ENCODE results near the gene RGS14. TPM values are rescaled to one million over a fixed set of nuclear protein-coding genes. Genes with fewer than 3 reads are reported as not detected.

Gene RGS14
- total RNA-seq, 1 experiment from 2014 or later: 22.6 TPM

DNA sequence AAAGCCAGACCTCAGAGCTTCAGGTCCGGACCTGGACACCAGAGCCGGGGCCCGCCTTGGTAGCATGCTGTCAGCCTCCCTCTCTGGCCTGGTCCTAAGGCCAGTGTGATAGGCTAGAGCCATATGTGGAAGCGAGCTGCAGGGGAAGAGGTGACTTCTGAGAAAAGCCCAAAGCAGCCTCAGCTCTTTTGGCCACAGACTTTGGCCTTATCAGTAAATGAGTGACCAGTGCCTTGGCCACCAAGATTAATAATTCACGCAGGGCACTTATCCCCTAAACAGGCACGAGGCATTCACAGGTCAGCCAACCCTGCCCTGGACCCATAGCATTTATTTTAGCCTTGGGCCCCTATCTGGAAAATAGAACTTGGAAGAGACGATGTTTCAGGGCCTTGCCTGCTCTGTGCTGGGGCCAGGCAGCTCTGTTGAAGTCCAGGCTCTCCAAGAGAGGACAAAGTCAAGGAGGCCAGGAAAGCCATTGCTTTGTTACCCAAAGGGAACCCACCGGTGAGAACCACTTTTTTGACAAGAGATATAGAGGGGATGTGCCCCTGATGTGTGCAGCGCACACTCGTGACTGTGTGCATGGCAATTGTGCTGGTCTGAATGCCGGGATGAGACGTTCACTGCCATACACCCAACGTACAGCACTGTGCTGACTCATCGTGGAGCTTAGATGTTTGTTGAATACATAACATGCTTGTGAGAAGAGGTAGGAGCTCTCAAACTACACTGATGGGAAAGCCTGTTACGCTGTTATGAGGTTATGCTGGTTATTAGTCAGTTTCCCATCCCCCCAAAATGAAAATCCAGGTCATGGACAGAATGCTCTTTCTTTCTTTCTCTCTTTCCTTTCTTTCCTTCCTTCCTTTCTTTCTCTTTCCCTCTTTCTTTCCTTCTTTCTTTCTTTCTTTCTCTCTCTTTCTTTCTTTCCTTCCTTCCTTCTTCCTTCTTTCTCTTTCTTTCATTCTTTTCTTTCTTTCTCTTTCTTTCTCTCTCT lies 21.5 kb downstream of the RGS14 start:
- H3K27ac ChIP-seq (ENCODE audit: low read length): no peak overlapping the region

DNA sequence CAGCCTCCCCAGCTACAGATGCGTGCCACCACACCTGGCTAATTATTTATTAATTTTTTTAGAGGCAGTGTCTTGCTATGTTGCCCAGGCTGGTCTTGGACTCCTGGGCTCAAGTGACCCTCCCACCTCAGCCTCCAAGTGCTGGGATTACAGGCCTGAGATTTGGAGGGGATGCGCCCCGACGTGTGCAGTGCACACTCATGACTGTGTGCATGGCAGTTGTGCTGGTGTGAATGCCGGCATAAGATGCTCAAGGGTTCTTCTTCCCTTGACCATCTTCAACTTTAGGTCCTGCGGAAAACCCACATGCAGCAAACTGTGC lies 23.0 kb downstream of the RGS14 start:
- DNase-seq: no peak
- Histone ChIP-seq H3K4me3 (ENCODE audit: low read length) (no peak overlapping the region), H3K4me1 (ENCODE audit: low read length) (peaks cover 5% of the 10 kb centered on the region), H2AFZ (ENCODE audit: low read length) (no peak overlapping the region), H3K27ac (ENCODE audit: low read length) (no peak overlapping the region), H3K9me2 (replicated peaks; ENCODE audit: insufficient read depth, low read length) (no peaks in the 10 kb centered on the region), H4K20me1 (ENCODE audit: insufficient read depth, low read depth, low read length) (no peaks in the 10 kb centered on the region), H3K9me3 (ENCODE audit: low read length) (no peaks in the 10 kb centered on the region), H3K9ac (ENCODE audit: low read length) (no peak overlapping the region), H3K27me3 (ENCODE audit: low read length) (no peaks in the 10 kb centered on the region), H3K79me2 (ENCODE audit: low read length) (no peaks in the 10 kb centered on the region), H3K4me2 (ENCODE audit: low read depth, low read length, poor library complexity, severe bottlenecking) (no peak overlapping the region), H3K36me3 (ENCODE audit: insufficient read depth, low read length) (no peaks in the 10 kb centered on the region)

More for the DNA sequence above, 21.5 kb downstream of the RGS14 start:
- Histone ChIP-seq H4K20me1 (ENCODE audit: insufficient read depth, low read depth, low read length) (no peaks in the 10 kb centered on the region), H3K27me3 (ENCODE audit: low read length) (no peaks in the 10 kb centered on the region), H3K4me1 (ENCODE audit: low read length) (peaks cover 5% of the 10 kb centered on the region), H3K4me3 (ENCODE audit: low read length) (no peak overlapping the region), H3K79me2 (ENCODE audit: low read length) (no peaks in the 10 kb centered on the region), H3K4me2 (ENCODE audit: low read depth, low read length, poor library complexity, severe bottlenecking) (no peak overlapping the region), H3K36me3 (ENCODE audit: insufficient read depth, low read length) (no peaks in the 10 kb centered on the region), H2AFZ (ENCODE audit: low read length) (no peak overlapping the region), H3K9ac (ENCODE audit: low read length) (no peak overlapping the region), H3K9me3 (ENCODE audit: low read length) (no peaks in the 10 kb centered on the region), H3K9me2 (replicated peaks; ENCODE audit: insufficient read depth, low read length) (no peaks in the 10 kb centered on the region)
- no peak for DNase-seq

DNA sequence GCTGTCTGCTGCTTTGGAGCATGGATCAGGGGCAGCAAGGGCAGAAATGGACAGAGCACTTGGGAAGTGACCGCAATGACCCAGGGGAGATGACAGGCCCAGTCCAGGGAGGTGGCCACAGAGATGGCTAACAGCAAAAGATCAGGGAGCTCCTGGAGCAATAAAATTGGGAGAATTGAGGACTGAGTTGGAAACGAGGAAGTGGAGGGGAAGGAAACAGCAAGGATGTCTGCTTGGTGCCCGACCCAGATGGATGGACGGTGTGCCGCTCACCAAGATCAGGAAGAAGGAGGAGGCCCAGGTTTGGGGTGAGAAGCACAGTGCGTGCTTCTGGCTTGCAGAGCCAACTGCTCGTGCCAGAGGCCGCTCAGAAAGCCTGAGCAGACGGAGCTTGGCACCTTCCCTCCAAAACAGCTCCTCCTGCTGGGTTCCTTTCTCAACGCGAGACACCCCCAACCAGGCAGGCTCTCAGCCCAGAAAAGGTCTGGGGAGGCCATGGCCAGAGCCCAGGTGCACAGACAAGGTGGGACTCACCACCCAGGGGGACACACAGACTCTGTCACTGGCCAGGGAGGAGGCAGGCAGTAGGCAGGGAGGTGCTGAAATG lies 24.8 kb downstream of the RGS14 start:
- H3K79me2 ChIP-seq (ENCODE audit: low read length): no peaks in the 10 kb centered on the region
- no peaks in the 10 kb centered on the region for H3K9me2 ChIP-seq (replicated peaks; ENCODE audit: insufficient read depth, low read length)
- no peaks in the 10 kb centered on the region for H4K20me1 ChIP-seq (ENCODE audit: insufficient read depth, low read depth, low read length)
- no peak overlapping the region for H3K4me3 ChIP-seq (ENCODE audit: low read length)
- H3K27ac ChIP-seq (ENCODE audit: low read length): no peak overlapping the region
- peak; percentile 76 for DNase-seq
- H3K9ac ChIP-seq (ENCODE audit: low read length): no peak overlapping the region
- peaks cover 9% of the 10 kb centered on the region for H3K4me1 ChIP-seq (ENCODE audit: low read length)
- no peak overlapping the region for H3K4me2 ChIP-seq (ENCODE audit: low read depth, low read length, poor library complexity, severe bottlenecking)
- no peak overlapping the region for H2AFZ ChIP-seq (ENCODE audit: low read length)
- no peaks in the 10 kb centered on the region for H3K9me3 ChIP-seq (ENCODE audit: low read length)
- no peaks in the 10 kb centered on the region for H3K27me3 ChIP-seq (ENCODE audit: low read length)
- H3K36me3 ChIP-seq (ENCODE audit: insufficient read depth, low read length): no peaks in the 10 kb centered on the region

DNA sequence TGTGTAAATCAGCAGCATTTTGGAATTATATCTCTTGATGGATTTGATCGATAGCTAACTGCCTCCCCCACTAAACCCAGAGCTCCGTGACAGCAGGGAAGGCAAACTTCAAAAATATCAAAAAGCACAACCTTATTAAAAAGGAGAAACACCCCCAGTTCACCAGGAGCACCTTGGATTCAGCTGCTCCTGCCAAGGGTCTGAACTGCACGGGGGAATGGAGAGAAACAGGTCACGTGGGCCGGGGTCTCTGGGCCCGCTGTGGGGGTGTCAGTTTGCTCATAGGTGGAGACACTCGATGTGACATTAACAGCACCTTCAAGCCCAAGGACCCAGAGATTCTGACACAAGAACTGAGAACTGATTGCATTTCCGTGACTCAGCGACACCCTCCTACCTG lies 25.5 kb downstream of the RGS14 start:
- Histone ChIP-seq H3K9ac (ENCODE audit: low read length) (no peak overlapping the region), H3K9me2 (replicated peaks; ENCODE audit: insufficient read depth, low read length) (no peaks in the 10 kb centered on the region), H4K20me1 (ENCODE audit: insufficient read depth, low read depth, low read length) (no peaks in the 10 kb centered on the region), H3K27me3 (ENCODE audit: low read length) (no peaks in the 10 kb centered on the region), H2AFZ (ENCODE audit: low read length) (no peak overlapping the region), H3K79me2 (ENCODE audit: low read length) (no peaks in the 10 kb centered on the region), H3K4me1 (ENCODE audit: low read length) (peaks cover 15% of the 10 kb centered on the region), H3K27ac (ENCODE audit: low read length) (no peak overlapping the region), H3K4me2 (ENCODE audit: low read depth, low read length, poor library complexity, severe bottlenecking) (no peak overlapping the region), H3K36me3 (ENCODE audit: insufficient read depth, low read length) (no peaks in the 10 kb centered on the region), H3K4me3 (ENCODE audit: low read length) (no peak overlapping the region), H3K9me3 (ENCODE audit: low read length) (no peaks in the 10 kb centered on the region)
- DNase-seq: no peak

- H3K9me2 ChIP-seq (replicated peaks; ENCODE audit: insufficient read depth, low read length): no peaks in the 10 kb centered on the region
- H3K27ac ChIP-seq (ENCODE audit: low read length): no peak within 1 kb of the TSS
- no peaks in the 10 kb centered on the region for H4K20me1 ChIP-seq (ENCODE audit: insufficient read depth, low read depth, low read length)
- no peak within 1 kb of the TSS for H3K4me2 ChIP-seq (ENCODE audit: low read depth, low read length, poor library complexity, severe bottlenecking)
- peaks cover 25% of the 10 kb centered on the region for H3K4me1 ChIP-seq (ENCODE audit: low read length)
- no peaks in the 10 kb centered on the region for H3K27me3 ChIP-seq (ENCODE audit: low read length)
- H3K4me3 ChIP-seq (ENCODE audit: low read length): no peak within 1 kb of the TSS
- no peak for DNase-seq
- H3K36me3 ChIP-seq (ENCODE audit: insufficient read depth, low read length): no peaks in the 10 kb centered on the region
- H3K9me3 ChIP-seq (ENCODE audit: low read length): no peaks in the 10 kb centered on the region
- H2AFZ ChIP-seq (ENCODE audit: low read length): no peak within 1 kb of the TSS
- no peak within 1 kb of the TSS for H3K9ac ChIP-seq (ENCODE audit: low read length)
- H3K79me2 ChIP-seq (ENCODE audit: low read length): no peaks in the 10 kb centered on the region
Measured at GRCh38 chr5:177384134-177384533, 26.4 kb downstream of the RGS14 start, which contains the start of gene SLC34A1. Gene SLC34A1 (plus strand): TSS chr5:177384434. CDS start chr5:177385742, 1,308 bp downstream.

GRCh38 chr5:177385720-177386119 lies 28.0 kb downstream of the RGS14 start:
- no peak for DNase-seq
- Histone ChIP-seq H3K4me1 (ENCODE audit: low read length) (peaks cover 37% of the 10 kb centered on the region), H3K9ac (ENCODE audit: low read length) (no peak overlapping the region), H3K4me3 (ENCODE audit: low read length) (no peak overlapping the region), H4K20me1 (ENCODE audit: insufficient read depth, low read depth, low read length) (no peaks in the 10 kb centered on the region), H2AFZ (ENCODE audit: low read length) (no peak overlapping the region), H3K27ac (ENCODE audit: low read length) (no peak overlapping the region), H3K9me2 (replicated peaks; ENCODE audit: insufficient read depth, low read length) (no peaks in the 10 kb centered on the region), H3K79me2 (ENCODE audit: low read length) (no peaks in the 10 kb centered on the region), H3K4me2 (ENCODE audit: low read depth, low read length, poor library complexity, severe bottlenecking) (no peak overlapping the region), H3K36me3 (ENCODE audit: insufficient read depth, low read length) (no peaks in the 10 kb centered on the region), H3K27me3 (ENCODE audit: low read length) (no peaks in the 10 kb centered on the region), H3K9me3 (ENCODE audit: low read length) (no peaks in the 10 kb centered on the region)

GRCh38 chr5:177386542-177386941 lies 28.8 kb downstream of the RGS14 start:
- no peaks in the 10 kb centered on the region for H3K79me2 ChIP-seq (ENCODE audit: low read length)

GRCh38 chr5:177387405-177387804 lies 29.7 kb downstream of the RGS14 start:
- no peaks in the 10 kb centered on the region for H4K20me1 ChIP-seq (ENCODE audit: insufficient read depth, low read depth, low read length)
- peaks cover 32% of the 10 kb centered on the region for H3K4me1 ChIP-seq (ENCODE audit: low read length)

More at GRCh38 chr5:177386542-177386941, 28.8 kb downstream of the RGS14 start:
- Histone ChIP-seq H3K27me3 (ENCODE audit: low read length) (no peaks in the 10 kb centered on the region), H3K9ac (ENCODE audit: low read length) (no peak overlapping the region), H2AFZ (ENCODE audit: low read length) (no peak overlapping the region), H3K27ac (ENCODE audit: low read length) (no peak overlapping the region), H3K4me1 (ENCODE audit: low read length) (peaks cover 32% of the 10 kb centered on the region), H3K9me3 (ENCODE audit: low read length) (no peaks in the 10 kb centered on the region), H3K9me2 (replicated peaks; ENCODE audit: insufficient read depth, low read length) (no peaks in the 10 kb centered on the region), H3K36me3 (ENCODE audit: insufficient read depth, low read length) (no peaks in the 10 kb centered on the region), H3K4me2 (ENCODE audit: low read depth, low read length, poor library complexity, severe bottlenecking) (no peak overlapping the region), H4K20me1 (ENCODE audit: insufficient read depth, low read depth, low read length) (no peaks in the 10 kb centered on the region), H3K4me3 (ENCODE audit: low read length) (no peak overlapping the region)
- DNase-seq: no peak

More at GRCh38 chr5:177387405-177387804, 29.7 kb downstream of the RGS14 start:
- Histone ChIP-seq H3K4me2 (ENCODE audit: low read depth, low read length, poor library complexity, severe bottlenecking) (no peak overlapping the region), H3K27me3 (ENCODE audit: low read length) (no peaks in the 10 kb centered on the region), H2AFZ (ENCODE audit: low read length) (no peak overlapping the region), H3K79me2 (ENCODE audit: low read length) (no peaks in the 10 kb centered on the region), H3K27ac (ENCODE audit: low read length) (no peak overlapping the region), H3K36me3 (ENCODE audit: insufficient read depth, low read length) (no peaks in the 10 kb centered on the region), H3K9me3 (ENCODE audit: low read length) (no peaks in the 10 kb centered on the region), H3K9ac (ENCODE audit: low read length) (no peak overlapping the region), H3K9me2 (replicated peaks; ENCODE audit: insufficient read depth, low read length) (no peaks in the 10 kb centered on the region), H3K4me3 (ENCODE audit: low read length) (no peak overlapping the region)
- DNase-seq: no peak

Data from Karpas-422 (cell line).